ENCODE results near the gene CPA5. TPM values are rescaled to one million over a fixed set of nuclear protein-coding genes. Genes with fewer than 3 reads are reported as not detected.

Gene CPA5
- total RNA-seq, 1 experiment from 2014 or later, result not detected

DNA sequence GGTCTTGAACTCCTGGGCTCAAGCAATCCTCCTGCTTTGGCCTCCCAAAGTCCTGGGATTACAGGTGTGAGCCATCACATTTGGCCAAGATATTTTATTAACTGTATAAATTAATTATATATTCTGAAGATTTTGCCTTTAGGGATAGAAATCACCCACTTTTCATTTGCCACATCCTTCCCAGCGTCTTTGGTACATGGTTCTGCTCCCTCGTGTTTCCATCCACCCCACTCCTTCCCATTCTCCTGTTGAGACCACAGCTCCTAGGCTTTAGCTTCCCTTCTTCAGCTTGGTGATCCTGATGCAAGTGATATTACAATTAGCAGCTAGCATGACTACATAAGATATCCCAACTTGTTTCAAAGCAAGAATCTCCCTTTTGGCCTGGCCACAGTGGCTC, 44.1 kb downstream of the CPA5 start:
- H3K4me1 ChIP-seq (ENCODE audit: insufficient read depth, low read length), result no peaks in the 10 kb centered on the region
- Mint-ChIP-seq H3K27me3 (ENCODE audit: low read depth) (peaks cover 2% of the 10 kb centered on the region; the same call in 1 of the 2 replicates), H3K4me3 (no peak overlapping the region), H3K4me1 (no peaks in the 10 kb centered on the region; a peak in 2 of 4 replicates), H3K9me3 (peaks cover 0 to 6% of the 10 kb centered on the region in 2 experiments; a peak in 3 of 5 replicates), H3K27ac (no peak overlapping the region), H3K36me3 (ENCODE audit: insufficient read depth in 1 of 3, low read depth in 3 of 3) (peaks cover 2 to 4% (median 2%) of the 10 kb centered on the region in 3 experiments; a peak in 4 of 7 replicates)
- no peak overlapping the region for H4K8ac ChIP-seq (replicated peaks; ENCODE audit: insufficient read length, low read depth, low read length)
- no peak overlapping the region for H3K4me2 ChIP-seq (ENCODE audit: insufficient read depth, insufficient read length, low read length)
- DNase-seq, result no peak
- H4K91ac ChIP-seq (ENCODE audit: insufficient read length, low read depth, low read length), result no peak overlapping the region
- no peaks in the 10 kb centered on the region for H3K79me1 ChIP-seq (ENCODE audit: insufficient read depth, low read depth, low read length, poor library complexity, severe bottlenecking)
- no peak overlapping the region for H2BK15ac ChIP-seq (ENCODE audit: low read depth, low read length)
- TF ChIP-seq, protein P1, sequence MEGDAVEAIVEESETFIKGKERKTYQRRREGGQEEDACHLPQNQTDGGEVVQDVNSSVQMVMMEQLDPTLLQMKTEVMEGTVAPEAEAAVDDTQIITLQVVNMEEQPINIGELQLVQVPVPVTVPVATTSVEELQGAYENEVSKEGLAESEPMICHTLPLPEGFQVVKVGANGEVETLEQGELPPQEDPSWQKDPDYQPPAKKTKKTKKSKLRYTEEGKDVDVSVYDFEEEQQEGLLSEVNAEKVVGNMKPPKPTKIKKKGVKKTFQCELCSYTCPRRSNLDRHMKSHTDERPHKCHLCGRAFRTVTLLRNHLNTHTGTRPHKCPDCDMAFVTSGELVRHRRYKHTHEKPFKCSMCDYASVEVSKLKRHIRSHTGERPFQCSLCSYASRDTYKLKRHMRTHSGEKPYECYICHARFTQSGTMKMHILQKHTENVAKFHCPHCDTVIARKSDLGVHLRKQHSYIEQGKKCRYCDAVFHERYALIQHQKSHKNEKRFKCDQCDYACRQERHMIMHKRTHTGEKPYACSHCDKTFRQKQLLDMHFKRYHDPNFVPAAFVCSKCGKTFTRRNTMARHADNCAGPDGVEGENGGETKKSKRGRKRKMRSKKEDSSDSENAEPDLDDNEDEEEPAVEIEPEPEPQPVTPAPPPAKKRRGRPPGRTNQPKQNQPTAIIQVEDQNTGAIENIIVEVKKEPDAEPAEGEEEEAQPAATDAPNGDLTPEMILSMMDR (conservative IDR thresholded peaks at IDR 0.05), result no peak
- no peak overlapping the region for H3K56ac ChIP-seq (ENCODE audit: insufficient read length, low read depth, low read length)
- H2BK12ac ChIP-seq (ENCODE audit: insufficient read length, low read depth, low read length), result no peak overlapping the region
- no peaks in the 10 kb centered on the region for H4K20me1 ChIP-seq (ENCODE audit: control insufficient read depth, insufficient read depth, insufficient read length)
- H2BK20ac ChIP-seq (ENCODE audit: low read depth, low read length, poor library complexity, severe bottlenecking), result no peak overlapping the region
- no peak overlapping the region for H3K23ac ChIP-seq (ENCODE audit: insufficient read length, low read depth, low read length)
- no peak overlapping the region for H4K5ac ChIP-seq (ENCODE audit: insufficient read length, low read depth, low read length)
- H3K9me3 ChIP-seq (ENCODE audit: control insufficient read depth, low read depth, low read length), result no peaks in the 10 kb centered on the region
- H3K79me2 ChIP-seq (ENCODE audit: insufficient read depth, low read length), result no peaks in the 10 kb centered on the region
- no peak overlapping the region for H2BK5ac ChIP-seq (ENCODE audit: insufficient read length, low read length)
- no CpG with 5 or more reads among the region's 2 CpGs for WGBS (ENCODE audit: extremely low coverage, insufficient read length, low lambda C conversion rate)
- no peak overlapping the region for H3K9ac ChIP-seq (ENCODE audit: extremely low read depth, insufficient read length, low read length)
- no peak overlapping the region for H2AK5ac ChIP-seq (ENCODE audit: insufficient read length, low read length)
- H3K27me3 ChIP-seq (ENCODE audit: insufficient read depth, low read length), result no peaks in the 10 kb centered on the region
- no peak overlapping the region for H3K4ac ChIP-seq (ENCODE audit: low read depth, low read length)
- H3K18ac ChIP-seq (ENCODE audit: insufficient read length, low read depth, low read length), result no peak overlapping the region
- no peak overlapping the region for H3K27ac ChIP-seq (ENCODE audit: insufficient read length, low read depth, low read length)
- H2BK120ac ChIP-seq (ENCODE audit: low read depth, low read length, poor library complexity, severe bottlenecking), result no peak overlapping the region
- H3K23me2 ChIP-seq (ENCODE audit: insufficient read length, low read depth, low read length, poor library complexity, severe bottlenecking), result no peaks in the 10 kb centered on the region
- no peak overlapping the region for H2AFZ ChIP-seq (ENCODE audit: low read length)
- no peak overlapping the region for H3T11ph ChIP-seq (ENCODE audit: low read length)
- no peak overlapping the region for H3K14ac ChIP-seq (ENCODE audit: insufficient read depth, low read length)
